Measurements from ENCODE around the gene AGAP2.

- TF ChIP-seq CTCF (IDR thresholded peaks at IDR 0.05) (no peak), POLR2A (IDR thresholded peaks at IDR 0.05) (no peak)
These were observed 4.6 kb downstream of the AGAP2 start for GRCh38 chr12:57733928-57734327.
